VCaP (cell line): ENCODE measurements around the gene ADAMTS14.

ENCODE experiments used
- H3K27ac ChIP-seq: fragments of 450-650 bp; 2 replicates; pipeline ENCODE4 v1.5.1; 2017
- CTCF ChIP-seq: fragments of 450-650 bp; conservative IDR thresholded peaks from 2 replicates; pipeline ENCODE4 v1.5.1; 2017; ENCODE audit warnings: mild to moderate bottlenecking, moderate library complexity

Gene ADAMTS14

GRCh38 chr10:70676511-70676910 lies 4.2 kb downstream of the ADAMTS14 start:
- no peak overlapping the region for H3K27ac ChIP-seq
- no peak for TF ChIP-seq CTCF

GRCh38 chr10:70677016-70677415 lies 4.7 kb downstream of the ADAMTS14 start:
- no peak overlapping the region for H3K27ac ChIP-seq
- no peak for TF ChIP-seq CTCF

- no peak overlapping the region for H3K27ac ChIP-seq
- no peak for TF ChIP-seq CTCF
These were observed 5.4 kb downstream of the ADAMTS14 start for GRCh38 chr10:70677620-70678249.

- H3K27ac ChIP-seq: no peak overlapping the region
- TF ChIP-seq CTCF: no peak
These were observed 5.9 kb downstream of the ADAMTS14 start for GRCh38 chr10:70678250-70678635.

- H3K27ac ChIP-seq: no peak overlapping the region
These were observed 6.6 kb downstream of the ADAMTS14 start for GRCh38 chr10:70678757-70679489.

GRCh38 chr10:70679498-70679897 lies 7.2 kb downstream of the ADAMTS14 start:
- H3K27ac ChIP-seq: no peak overlapping the region
- no peak for TF ChIP-seq CTCF

More at GRCh38 chr10:70678757-70679489, 6.6 kb downstream of the ADAMTS14 start:
- TF ChIP-seq CTCF: no peak

GRCh38 chr10:70680899-70681730 lies 8.8 kb downstream of the ADAMTS14 start:
- no peak for TF ChIP-seq CTCF
- H3K27ac ChIP-seq: no peak overlapping the region
